Effector memory CD4-positive, alpha-beta T cell (primary cell): Measurements from ENCODE around the gene EXOSC3.
"Not testable (repeated sequence)": the region's sequence is repeated elsewhere in the genome, so short reads cannot be mapped to it uniquely, and the experiment has no call there.

ENCODE experiments used
- DNase-seq, 3 donors: peaks; one replicate each; pipeline ENCODE4 v3.0.0-alpha.2; 2020
- H3K27ac ChIP-seq: 2 replicates; pipeline ENCODE4 v1.7.0; 2013; ENCODE audit warnings: mild to moderate bottlenecking, low read length, moderate library complexity; ENCODE audit not compliant: insufficient read depth, poor library complexity, severe bottlenecking
- H3K27me3 ChIP-seq: replicated peaks from 2 replicates; pipeline ENCODE4 v1.7.0; 2013; ENCODE audit warnings: mild to moderate bottlenecking, low read length; ENCODE audit not compliant: insufficient read depth, control insufficient read depth, poor library complexity, severe bottlenecking
- H3K36me3 ChIP-seq: 2 replicates; pipeline ENCODE4 v1.7.0; 2013; ENCODE audit warnings: mild to moderate bottlenecking, low read length, moderate library complexity; ENCODE audit not compliant: control insufficient read depth, insufficient read depth
- H3K4me1 ChIP-seq: 2 replicates; pipeline ENCODE4 v1.7.0; 2013; ENCODE audit warnings: low read length, mild to moderate bottlenecking; ENCODE audit not compliant: control insufficient read depth, insufficient read depth, poor library complexity, severe bottlenecking
- H3K4me3 ChIP-seq: 2 replicates; pipeline ENCODE4 v1.7.0; 2013; ENCODE audit warnings: low read length, low read depth, mild to moderate bottlenecking; ENCODE audit not compliant: insufficient read depth, poor library complexity, severe bottlenecking
- H3K9me3 ChIP-seq: 2 replicates; pipeline ENCODE4 v1.7.0; 2013; ENCODE audit warnings: mild to moderate bottlenecking, low read length, moderate library complexity; ENCODE audit not compliant: control insufficient read depth

Gene EXOSC3

GRCh38 chr9:37778534-37778933 lies 6.3 kb downstream of the EXOSC3 start:
- H3K27ac ChIP-seq = no peak overlapping the region
- peaks cover 4% of the 10 kb centered on the region for H3K4me1 ChIP-seq
- H3K36me3 ChIP-seq = peaks cover 52% of the 10 kb centered on the region
- no peaks in the 10 kb centered on the region for H3K27me3 ChIP-seq
- H3K9me3 ChIP-seq = no peaks in the 10 kb centered on the region
- no peak overlapping the region for H3K4me3 ChIP-seq
- DNase-seq = no peak

DNA sequence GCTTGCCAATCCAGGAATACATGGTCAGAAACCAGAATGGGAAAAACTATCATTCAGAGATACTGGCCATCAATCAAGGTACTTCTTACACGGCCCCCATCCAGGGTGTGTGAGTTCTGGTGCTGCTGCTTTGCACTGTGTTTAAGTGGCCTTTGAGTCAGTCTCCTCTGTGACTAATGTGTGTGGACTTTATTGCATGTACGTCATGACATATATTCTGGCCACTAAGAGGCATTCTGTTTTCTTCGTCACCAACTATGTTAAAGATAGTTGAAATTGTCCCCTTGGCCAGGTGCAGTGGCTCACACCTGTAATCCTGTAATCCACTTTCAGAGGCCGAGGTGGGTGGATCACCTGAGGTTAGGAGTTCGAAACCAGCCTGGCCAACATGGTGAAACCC lies 8.5 kb downstream of the EXOSC3 start:
- H3K9me3 ChIP-seq = no peaks in the 10 kb centered on the region
- no peaks in the 10 kb centered on the region for H3K4me1 ChIP-seq
- peaks cover 42% of the 10 kb centered on the region for H3K36me3 ChIP-seq
- DNase-seq = no peak
- no peak overlapping the region for H3K27ac ChIP-seq
- no peaks in the 10 kb centered on the region for H3K27me3 ChIP-seq
- H3K4me3 ChIP-seq = no peak overlapping the region

GRCh38 chr9:37775216-37775919 lies 9.5 kb downstream of the EXOSC3 start:
- H3K4me1 ChIP-seq = no peaks in the 10 kb centered on the region
- no peak overlapping the region for H3K4me3 ChIP-seq
- no peak for DNase-seq
- peaks cover 39% of the 10 kb centered on the region for H3K36me3 ChIP-seq
- H3K27me3 ChIP-seq = no peaks in the 10 kb centered on the region
- no peaks in the 10 kb centered on the region for H3K9me3 ChIP-seq
- no peak overlapping the region for H3K27ac ChIP-seq

GRCh38 chr9:37769995-37770394 lies 14.9 kb downstream of the EXOSC3 start:
- no peak for DNase-seq
- no peaks in the 10 kb centered on the region for H3K27me3 ChIP-seq
- no peaks in the 10 kb centered on the region for H3K9me3 ChIP-seq
- no peak overlapping the region for H3K4me3 ChIP-seq
- H3K27ac ChIP-seq = no peak overlapping the region
- H3K4me1 ChIP-seq = no peaks in the 10 kb centered on the region
- peaks cover 19% of the 10 kb centered on the region for H3K36me3 ChIP-seq

- H3K9me3 ChIP-seq = no peaks in the 10 kb centered on the region
- no peak overlapping the region for H3K4me3 ChIP-seq
- H3K4me1 ChIP-seq = no peaks in the 10 kb centered on the region
- no peak overlapping the region for H3K27ac ChIP-seq
- no peaks in the 10 kb centered on the region for H3K27me3 ChIP-seq
- peaks cover 17% of the 10 kb centered on the region for H3K36me3 ChIP-seq
- DNase-seq = no peak
Measured at GRCh38 chr9:37769306-37769705, 15.6 kb downstream of the EXOSC3 start.

DNA sequence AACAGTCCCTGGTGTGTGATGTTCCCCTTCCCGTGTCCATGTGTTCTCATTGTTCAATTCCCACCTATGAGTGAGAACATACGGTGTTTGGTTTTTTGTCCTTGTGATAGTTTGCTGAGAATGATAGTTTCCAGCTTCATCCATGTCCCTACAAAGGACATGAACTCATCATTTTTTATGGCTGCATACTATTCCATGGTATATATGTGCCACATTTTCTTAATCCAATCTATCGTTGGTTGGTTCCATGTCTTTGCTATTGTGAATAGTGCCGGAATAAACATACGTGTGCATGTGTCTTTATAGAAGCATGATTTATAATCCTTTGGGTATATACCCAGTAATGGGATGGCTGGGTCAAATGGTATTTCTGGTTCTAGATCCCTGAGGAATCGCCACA lies 19.6 kb downstream of the EXOSC3 start:
- not testable (repeated sequence) for H3K9me3 ChIP-seq, H3K27ac ChIP-seq, H3K4me3 ChIP-seq, DNase-seq, H3K36me3 ChIP-seq, H3K27me3 ChIP-seq, H3K4me1 ChIP-seq

- Histone ChIP-seq H3K27ac (no peak overlapping the region), H3K36me3 (peaks cover 8% of the 10 kb centered on the region), H3K4me3 (no peak overlapping the region), H3K4me1 (no peaks in the 10 kb centered on the region), H3K27me3 (no peaks in the 10 kb centered on the region), H3K9me3 (no peaks in the 10 kb centered on the region)
- no peak for DNase-seq
Measured at GRCh38 chr9:37761511-37761910, 23.4 kb downstream of the EXOSC3 start.

- H3K4me3 ChIP-seq = no peak overlapping the region
- peaks cover 4% of the 10 kb centered on the region for H3K4me1 ChIP-seq
- no peaks in the 10 kb centered on the region for H3K27me3 ChIP-seq
- H3K9me3 ChIP-seq = no peaks in the 10 kb centered on the region
- DNase-seq = no peak
- peaks cover 8% of the 10 kb centered on the region for H3K36me3 ChIP-seq
- H3K27ac ChIP-seq = no peak overlapping the region
Measured at GRCh38 chr9:37760416-37761161, 24.3 kb downstream of the EXOSC3 start.

GRCh38 chr9:37758747-37759146 lies 26.1 kb downstream of the EXOSC3 start:
- no peaks in the 10 kb centered on the region for H3K27me3 ChIP-seq
- no peak for DNase-seq
- peaks cover 11% of the 10 kb centered on the region for H3K4me1 ChIP-seq
- no peaks in the 10 kb centered on the region for H3K9me3 ChIP-seq
- H3K4me3 ChIP-seq = no peak overlapping the region
- H3K27ac ChIP-seq = no peak overlapping the region
- no peaks in the 10 kb centered on the region for H3K36me3 ChIP-seq

GRCh38 chr9:37753489-37754190 lies 31.2 kb downstream of the EXOSC3 start, which contains the start of gene TRMT10B:
Gene TRMT10B, plus strand, starts transcription at chr9:37753805. Its CDS starts 8,127 bp downstream, at chr9:37761932.
- Histone ChIP-seq H3K4me3 (peak within 1 kb of the TSS; percentile 79), H3K27me3 (no peaks in the 10 kb centered on the region)

More at GRCh38 chr9:37753489-37754190, 31.2 kb downstream of the EXOSC3 start, which contains the start of gene TRMT10B:
- peaks cover 15% of the 10 kb centered on the region for H3K4me1 ChIP-seq
- H3K9me3 ChIP-seq = no peaks in the 10 kb centered on the region
- H3K36me3 ChIP-seq = no peaks in the 10 kb centered on the region
- H3K27ac ChIP-seq = peak within 1 kb of the TSS; percentile 79
- DNase-seq = peak; percentile 31 to 47 (median 42)
